ENCODE data around the gene PLAGL1. TPM values are rescaled to one million over a fixed set of nuclear protein-coding genes. Genes with fewer than 3 reads are reported as not detected.

PLAGL1 gene
- total RNA-seq, 2 donors from 2014 or later = 13.2 to 25.8 TPM

DNA sequence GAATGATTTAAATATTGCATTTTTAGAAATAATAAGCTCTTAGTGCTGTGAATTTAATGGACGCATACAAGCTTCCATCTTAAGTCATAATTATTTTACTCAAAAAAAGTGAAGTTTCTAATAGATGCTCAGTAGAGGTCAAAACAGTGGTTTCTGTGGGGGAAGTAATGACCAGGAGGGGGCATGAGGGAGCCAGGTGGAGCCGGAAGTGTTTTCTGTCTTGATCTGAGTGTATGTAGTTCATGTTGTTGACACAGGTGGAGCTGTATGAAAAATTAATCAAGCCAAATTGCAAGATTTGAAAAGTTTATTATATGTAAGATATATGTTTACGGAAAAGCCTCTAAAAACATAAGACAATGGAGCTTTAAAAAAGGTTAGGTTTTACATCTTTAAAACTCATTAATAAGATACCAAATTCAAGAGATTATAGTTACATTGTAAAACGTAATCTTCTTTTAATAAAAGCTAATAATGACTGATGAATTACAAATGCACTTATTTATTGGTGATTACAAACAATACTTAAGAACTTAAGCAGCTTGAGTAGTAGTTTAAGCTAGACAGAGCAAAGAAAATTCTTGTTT is 68.0 kb downstream of the PLAGL1 start:
- intact Hi-C loops (cut with DNase I) = no loop called here
- no peak for DNase-seq (ENCODE audit: low spot score)

DNA sequence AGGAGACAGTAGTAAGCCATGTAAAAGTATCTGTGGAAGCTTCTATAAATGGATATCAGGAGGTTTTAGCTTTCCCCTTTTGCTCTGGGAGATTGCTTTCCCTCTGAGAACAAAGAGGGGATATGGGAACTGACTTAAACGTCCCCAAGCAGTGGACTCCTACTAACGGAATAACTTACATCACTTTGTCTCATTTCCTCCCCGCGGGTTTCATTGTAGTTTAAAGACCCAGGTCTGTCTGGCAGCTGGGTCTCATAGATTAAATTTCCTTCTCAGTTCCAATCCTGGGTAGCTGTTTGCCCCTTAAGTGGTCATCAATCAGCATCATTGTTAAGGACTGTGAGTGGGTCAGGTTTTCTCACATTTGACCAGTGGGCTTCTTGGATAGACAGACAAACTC is 68.7 kb downstream of the PLAGL1 start:
- intact Hi-C loops (cut with DNase I) = no loop called here
- H3K27me3 ChIP-seq (replicated peaks; ENCODE audit: insufficient read depth) = no peaks in the 10 kb centered on the region
- TF ChIP-seq POLR2A (IDR thresholded peaks at IDR 0.05) (no peak), POLR2AphosphoS5 (IDR thresholded peaks at IDR 0.05) (no peak)
- TF ChIP-seq, protein P1, sequence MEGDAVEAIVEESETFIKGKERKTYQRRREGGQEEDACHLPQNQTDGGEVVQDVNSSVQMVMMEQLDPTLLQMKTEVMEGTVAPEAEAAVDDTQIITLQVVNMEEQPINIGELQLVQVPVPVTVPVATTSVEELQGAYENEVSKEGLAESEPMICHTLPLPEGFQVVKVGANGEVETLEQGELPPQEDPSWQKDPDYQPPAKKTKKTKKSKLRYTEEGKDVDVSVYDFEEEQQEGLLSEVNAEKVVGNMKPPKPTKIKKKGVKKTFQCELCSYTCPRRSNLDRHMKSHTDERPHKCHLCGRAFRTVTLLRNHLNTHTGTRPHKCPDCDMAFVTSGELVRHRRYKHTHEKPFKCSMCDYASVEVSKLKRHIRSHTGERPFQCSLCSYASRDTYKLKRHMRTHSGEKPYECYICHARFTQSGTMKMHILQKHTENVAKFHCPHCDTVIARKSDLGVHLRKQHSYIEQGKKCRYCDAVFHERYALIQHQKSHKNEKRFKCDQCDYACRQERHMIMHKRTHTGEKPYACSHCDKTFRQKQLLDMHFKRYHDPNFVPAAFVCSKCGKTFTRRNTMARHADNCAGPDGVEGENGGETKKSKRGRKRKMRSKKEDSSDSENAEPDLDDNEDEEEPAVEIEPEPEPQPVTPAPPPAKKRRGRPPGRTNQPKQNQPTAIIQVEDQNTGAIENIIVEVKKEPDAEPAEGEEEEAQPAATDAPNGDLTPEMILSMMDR (IDR thresholded peaks at IDR 0.05) = no peak
- H3K27ac ChIP-seq = no peak overlapping the region
- WGBS = 65% methylated on average over 4 of the region's 4 CpGs
- no peaks in the 10 kb centered on the region for H3K36me3 ChIP-seq
- no peaks in the 10 kb centered on the region for H3K4me1 ChIP-seq (replicated peaks)
- no peaks in the 10 kb centered on the region for H3K9me3 ChIP-seq
- no peak for DNase-seq (ENCODE audit: low spot score)
- H3K4me3 ChIP-seq = no peak overlapping the region

More for the DNA sequence above, 68.0 kb downstream of the PLAGL1 start:
- H3K4me1 ChIP-seq (replicated peaks) = no peaks in the 10 kb centered on the region
- no peaks in the 10 kb centered on the region for H3K9me3 ChIP-seq
- no peaks in the 10 kb centered on the region for H3K36me3 ChIP-seq
- WGBS = 54% methylated on average over 4 of the region's 4 CpGs
- no peak overlapping the region for H3K27ac ChIP-seq
- no peak overlapping the region for H3K4me3 ChIP-seq
- TF ChIP-seq POLR2AphosphoS5 (IDR thresholded peaks at IDR 0.05) (no peak), POLR2A (IDR thresholded peaks at IDR 0.05) (no peak)
- TF ChIP-seq, protein P1 (IDR thresholded peaks at IDR 0.05) = peak; percentile 27 to 58 (median 53)
- no peaks in the 10 kb centered on the region for H3K27me3 ChIP-seq (replicated peaks; ENCODE audit: insufficient read depth)

DNA sequence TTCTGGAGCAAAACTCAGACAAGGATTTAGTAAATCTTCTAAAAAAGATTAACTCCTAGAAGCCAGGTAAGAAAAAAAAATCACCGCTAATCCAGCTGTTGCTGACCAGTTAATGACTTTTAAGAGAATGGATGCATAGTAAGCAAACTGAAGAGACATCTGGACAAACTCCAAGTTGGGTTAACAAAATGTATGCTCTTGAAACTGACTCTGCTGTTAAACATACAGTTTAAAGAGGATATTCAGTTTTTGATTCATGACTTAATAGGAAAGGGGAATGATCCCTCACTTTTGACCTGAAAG is 70.4 kb downstream of the PLAGL1 start:
- intact Hi-C loops (cut with DNase I) = no loop called here
- DNase-seq (ENCODE audit: low spot score) = no peak
- Histone ChIP-seq H3K4me1 (replicated peaks) (no peaks in the 10 kb centered on the region), H3K9me3 (no peaks in the 10 kb centered on the region), H3K4me3 (no peak overlapping the region), H3K27ac (no peak overlapping the region), H3K36me3 (no peaks in the 10 kb centered on the region), H3K27me3 (replicated peaks; ENCODE audit: insufficient read depth) (no peaks in the 10 kb centered on the region)
- WGBS = 86% methylated on average over 1 of the region's 1 CpG
- TF ChIP-seq POLR2A (IDR thresholded peaks at IDR 0.05) = no peak
- TF ChIP-seq, protein P1 (IDR thresholded peaks at IDR 0.05) = no peak
- no peak for TF ChIP-seq POLR2AphosphoS5 (IDR thresholded peaks at IDR 0.05)

DNA sequence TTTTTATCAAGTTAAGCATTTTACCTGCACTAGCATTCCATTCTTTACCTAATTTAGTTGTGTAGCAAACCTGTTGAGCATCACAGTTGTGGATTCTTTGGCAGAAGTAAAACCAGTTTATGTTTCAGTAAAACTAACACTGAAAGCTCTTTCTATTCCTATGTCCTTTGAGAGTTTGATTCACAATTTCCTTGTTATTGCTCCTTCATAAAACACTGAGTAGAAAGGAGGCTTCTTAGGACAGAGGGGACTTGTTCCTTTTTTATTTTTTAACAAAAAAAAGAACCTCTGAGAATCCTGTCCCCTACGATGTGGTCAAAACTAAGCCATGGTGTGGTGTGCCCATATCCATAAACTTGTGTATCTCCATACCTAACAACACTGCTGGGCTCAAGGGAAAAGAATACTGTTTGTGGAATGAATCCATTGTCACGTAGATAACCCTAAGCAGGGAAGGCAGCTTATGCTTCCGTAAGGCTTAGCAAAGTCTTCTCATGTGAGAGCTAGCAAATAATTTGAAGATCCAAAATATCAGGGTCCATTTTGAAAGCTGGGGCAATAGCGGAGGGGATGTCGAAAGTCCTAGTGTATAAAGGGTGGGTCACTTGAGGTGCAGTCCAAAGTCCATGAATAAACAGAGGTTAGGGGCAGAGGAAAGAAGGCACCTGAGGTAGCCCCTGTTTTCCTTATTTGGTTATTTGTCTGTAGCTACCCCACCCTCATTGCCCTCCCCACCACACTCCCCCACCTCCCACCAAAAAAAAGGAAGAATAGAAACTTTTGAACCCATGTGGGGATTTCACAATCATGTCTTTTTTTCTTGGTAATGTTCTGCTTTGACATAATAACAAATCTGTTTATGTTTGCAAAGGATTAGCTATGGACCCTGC is 71.0 kb downstream of the PLAGL1 start:
- Histone ChIP-seq H3K4me3 (no peak overlapping the region), H3K27ac (no peak overlapping the region), H3K36me3 (no peaks in the 10 kb centered on the region), H3K4me1 (replicated peaks) (no peaks in the 10 kb centered on the region), H3K27me3 (replicated peaks; ENCODE audit: insufficient read depth) (no peaks in the 10 kb centered on the region), H3K9me3 (no peaks in the 10 kb centered on the region)
- DNase-seq (ENCODE audit: low spot score) = no peak
- 81% methylated on average over 5 of the region's 5 CpGs for WGBS
- intact Hi-C loops (cut with DNase I) = no loop called here
- TF ChIP-seq POLR2AphosphoS5 (IDR thresholded peaks at IDR 0.05) = no peak
- TF ChIP-seq, protein P1 (IDR thresholded peaks at IDR 0.05) = no peak
- no peak for TF ChIP-seq POLR2A (IDR thresholded peaks at IDR 0.05)

DNA sequence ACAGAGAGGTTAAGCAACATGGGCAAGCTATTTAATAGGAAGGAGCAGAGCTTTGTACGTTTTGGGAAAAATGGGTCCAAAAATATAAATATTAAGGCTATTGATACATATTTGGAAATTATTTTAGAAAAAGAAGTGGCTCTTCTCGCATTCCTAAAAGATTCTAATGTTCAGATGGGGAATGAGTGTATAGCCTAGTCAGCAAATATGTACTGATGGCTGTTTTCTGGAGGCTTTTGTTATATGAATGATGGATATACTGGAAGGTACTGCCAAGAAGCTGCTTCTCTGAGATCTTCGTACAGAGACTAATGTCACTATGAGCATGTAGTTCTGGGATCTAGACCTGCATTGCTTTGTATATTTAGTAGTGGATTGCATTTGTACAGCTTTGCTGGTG is 71.7 kb downstream of the PLAGL1 start:
- no peak for TF ChIP-seq POLR2A (IDR thresholded peaks at IDR 0.05)
- TF ChIP-seq POLR2AphosphoS5 (IDR thresholded peaks at IDR 0.05) = no peak
- TF ChIP-seq, protein P1 (IDR thresholded peaks at IDR 0.05) = no peak
- Histone ChIP-seq H3K4me3 (no peak overlapping the region), H3K36me3 (no peaks in the 10 kb centered on the region), H3K4me1 (replicated peaks) (no peaks in the 10 kb centered on the region), H3K9me3 (no peaks in the 10 kb centered on the region), H3K27me3 (replicated peaks; ENCODE audit: insufficient read depth) (no peaks in the 10 kb centered on the region), H3K27ac (no peak overlapping the region)
- intact Hi-C loops (cut with DNase I) = no loop called here
- 82% methylated on average over 3 of the region's 3 CpGs for WGBS
- DNase-seq (ENCODE audit: low spot score) = no peak
